ENCODE results near the gene RNF212B. TPM values are rescaled to one million over a fixed set of nuclear protein-coding genes. Genes with fewer than 3 reads are reported as not detected.
"Not testable (repeated sequence)": the region's sequence is repeated elsewhere in the genome, so short reads cannot be mapped to it uniquely, and the experiment has no call there.

Gene RNF212B
- total RNA-seq, result not detected
- long read RNA-seq, result 0 reads

GRCh38 chr14:23237772-23238594 lies at the start of gene RNF212B:
TSS of gene RNF212B (plus strand) at chr14:23237936. CDS start at chr14:23240346, 2,410 bp downstream.
- intact Hi-C loops (cut with DNase I), result no loop called here
- DNase-seq (ENCODE audit: low spot score), result peak; percentile 93

- DNase-seq (ENCODE audit: low spot score), result no peak
- intact Hi-C loops (cut with DNase I), result no loop called here
These were observed 44.3 kb upstream of the RNF212B start for GRCh38 chr14:23193432-23193831.

GRCh38 chr14:23195552-23196101 lies 42.1 kb upstream of the RNF212B start:
- no peak for DNase-seq (ENCODE audit: low spot score)
- intact Hi-C loops (cut with DNase I), result no loop called here

- intact Hi-C loops (cut with DNase I); DNase-seq (ENCODE audit: low spot score): not testable (repeated sequence)
These were observed 41.2 kb upstream of the RNF212B start for GRCh38 chr14:23196487-23196886.

GRCh38 chr14:23199141-23199540 lies 38.6 kb upstream of the RNF212B start:
- intact Hi-C loops (cut with DNase I); DNase-seq (ENCODE audit: low spot score): not testable (repeated sequence)

- no peak for DNase-seq (ENCODE audit: low spot score)
- intact Hi-C loops (cut with DNase I), result no loop called here
These were observed 35.7 kb upstream of the RNF212B start for GRCh38 chr14:23202001-23202400.

GRCh38 chr14:23206422-23207145 lies 31.2 kb upstream of the RNF212B start:
- DNase-seq (ENCODE audit: low spot score), result no peak
- intact Hi-C loops (cut with DNase I), result no loop called here

- DNase-seq (ENCODE audit: low spot score), result no peak
- intact Hi-C loops (cut with DNase I), result no loop called here
These were observed 30.6 kb upstream of the RNF212B start for GRCh38 chr14:23207146-23207540.

- intact Hi-C loops (cut with DNase I), result no loop called here
- DNase-seq (ENCODE audit: low spot score), result no peak
These were observed 29.4 kb upstream of the RNF212B start for GRCh38 chr14:23208324-23208723.

GRCh38 chr14:23209651-23210423 lies 27.9 kb upstream of the RNF212B start:
- intact Hi-C loops (cut with DNase I), result no loop called here
- no peak for DNase-seq (ENCODE audit: low spot score)

GRCh38 chr14:23215421-23215820 lies 22.3 kb upstream of the RNF212B start:
- intact Hi-C loops (cut with DNase I), result no loop called here
- no peak for DNase-seq (ENCODE audit: low spot score)

GRCh38 chr14:23217032-23218020 lies 20.4 kb upstream of the RNF212B start:
- DNase-seq (ENCODE audit: low spot score), result no peak
- intact Hi-C loops (cut with DNase I), result no loop called here

GRCh38 chr14:23219075-23219474 lies 18.7 kb upstream of the RNF212B start:
- intact Hi-C loops (cut with DNase I), result no loop called here
- DNase-seq (ENCODE audit: low spot score), result no peak

- intact Hi-C loops (cut with DNase I); DNase-seq (ENCODE audit: low spot score): not testable (repeated sequence)
These were observed 12.8 kb upstream of the RNF212B start for GRCh38 chr14:23224958-23225357.

- intact Hi-C loops (cut with DNase I), result no loop called here
- no peak for DNase-seq (ENCODE audit: low spot score)
These were observed 10.2 kb upstream of the RNF212B start for GRCh38 chr14:23227566-23227965.

- intact Hi-C loops (cut with DNase I), result no loop called here
- DNase-seq (ENCODE audit: low spot score), result no peak
These were observed 8.9 kb upstream of the RNF212B start for GRCh38 chr14:23228812-23229211.

- intact Hi-C loops (cut with DNase I); DNase-seq (ENCODE audit: low spot score): not testable (repeated sequence)
These were observed 5.4 kb upstream of the RNF212B start for GRCh38 chr14:23232241-23232808.

- intact Hi-C loops (cut with DNase I), result no loop called here
- no peak for DNase-seq (ENCODE audit: low spot score)
These were observed 2.9 kb downstream of the RNF212B start for GRCh38 chr14:23240661-23241060.
